HCT116 (cell line): ENCODE data around the gene TTC24.

Source experiments
- CTCF ChIP-seq, 3 experiments: fragments of 200-600 bp in 1 of 3; sonication (generic) in 1 of 3; IDR thresholded peaks in 2 of 3; conservative IDR thresholded peaks in 1 of 3; 2 replicates each; pipeline ENCODE4 v1.5.1; 2012 to 2017; ENCODE audit warnings: low read depth in 2 of 3, low read length in 2 of 3, antibody characterized with exemption in 1 of 3, borderline replicate concordance in 1 of 3, control low read depth in 1 of 3, mild to moderate bottlenecking in 1 of 3, mixed read lengths in 1 of 3, mixed run types in 1 of 3, moderate library complexity in 1 of 3; ENCODE audit not compliant: insufficient read depth in 1 of 3
- EGR1 ChIP-seq: IDR thresholded peaks from 2 replicates; pipeline ENCODE4 v1.6.1; 2012; ENCODE audit warnings: low read depth
- EZH2 ChIP-seq: fragments of 200-600 bp; sonication (generic); IDR thresholded peaks from 2 replicates; pipeline ENCODE4 v1.6.1; 2017; ENCODE audit warnings: antibody characterized with exemption, mixed run types
- FOSL1 ChIP-seq: IDR thresholded peaks from 2 replicates; pipeline ENCODE4 v1.6.1; 2012; ENCODE audit warnings: low read depth
- JUND ChIP-seq: IDR thresholded peaks from 2 replicates; pipeline ENCODE4 v1.6.1; 2012
- MAX ChIP-seq: IDR thresholded peaks from 2 replicates; pipeline ENCODE4 v1.6.1; 2012
- POLR2A ChIP-seq: IDR thresholded peaks from 2 replicates; pipeline ENCODE4 v1.7.0; 2011; ENCODE audit warnings: borderline replicate concordance; ENCODE audit not compliant: insufficient read depth, insufficient read length; ENCODE audit errors: extremely low read depth
- POLR2AphosphoS5 ChIP-seq: IDR thresholded peaks from 2 replicates; pipeline ENCODE4 v1.6.1; 2011; ENCODE audit warnings: mild to moderate bottlenecking, low read depth, low read length, moderate library complexity
- RAD21 ChIP-seq: IDR thresholded peaks from 2 replicates; pipeline ENCODE4 v1.6.1; 2012; ENCODE audit warnings: low read depth, mild to moderate bottlenecking
- TCF7L2 ChIP-seq: IDR thresholded peaks from 2 replicates; pipeline ENCODE4 v1.7.0; 2011; ENCODE audit warnings: borderline replicate concordance, inconsistent platforms; ENCODE audit not compliant: insufficient read depth, insufficient read length; ENCODE audit errors: extremely low read depth
- YY1 ChIP-seq: IDR thresholded peaks from 2 replicates; pipeline ENCODE4 v1.6.1; 2011; ENCODE audit warnings: low read length, low read depth, moderate library complexity, mild to moderate bottlenecking; ENCODE audit not compliant: insufficient replicate concordance; ENCODE audit errors: extremely low read depth

- TF ChIP-seq CTCF (IDR thresholded peaks at IDR 0.05 in 2 of 3, conservative IDR thresholded peaks at IDR 0.05 in 1 of 3; ENCODE audit: borderline replicate concordance in 1 of 3, insufficient read depth in 1 of 3, low read depth in 2 of 3, low read length in 2 of 3): no peak
- no peak for TF ChIP-seq MAX
- no peak for TF ChIP-seq POLR2A
- no peak for TF ChIP-seq EGR1
- TF ChIP-seq RAD21: no peak
- no peak for TF ChIP-seq POLR2AphosphoS5
- no peak for TF ChIP-seq EZH2
- TF ChIP-seq TCF7L2: no peak
- no peak for TF ChIP-seq YY1
- no peak for TF ChIP-seq JUND
- no peak for TF ChIP-seq FOSL1
Measured at GRCh38 chr1:156612666-156613065, 33.1 kb downstream of the TTC24 start.
